Measurements from ENCODE around the gene IL17C. TPM values are rescaled to one million over a fixed set of nuclear protein-coding genes. Genes with fewer than 3 reads are reported as not detected.

Gene IL17C
- total RNA-seq, 1 experiment from 2014 or later, result 1.9 TPM

DNA sequence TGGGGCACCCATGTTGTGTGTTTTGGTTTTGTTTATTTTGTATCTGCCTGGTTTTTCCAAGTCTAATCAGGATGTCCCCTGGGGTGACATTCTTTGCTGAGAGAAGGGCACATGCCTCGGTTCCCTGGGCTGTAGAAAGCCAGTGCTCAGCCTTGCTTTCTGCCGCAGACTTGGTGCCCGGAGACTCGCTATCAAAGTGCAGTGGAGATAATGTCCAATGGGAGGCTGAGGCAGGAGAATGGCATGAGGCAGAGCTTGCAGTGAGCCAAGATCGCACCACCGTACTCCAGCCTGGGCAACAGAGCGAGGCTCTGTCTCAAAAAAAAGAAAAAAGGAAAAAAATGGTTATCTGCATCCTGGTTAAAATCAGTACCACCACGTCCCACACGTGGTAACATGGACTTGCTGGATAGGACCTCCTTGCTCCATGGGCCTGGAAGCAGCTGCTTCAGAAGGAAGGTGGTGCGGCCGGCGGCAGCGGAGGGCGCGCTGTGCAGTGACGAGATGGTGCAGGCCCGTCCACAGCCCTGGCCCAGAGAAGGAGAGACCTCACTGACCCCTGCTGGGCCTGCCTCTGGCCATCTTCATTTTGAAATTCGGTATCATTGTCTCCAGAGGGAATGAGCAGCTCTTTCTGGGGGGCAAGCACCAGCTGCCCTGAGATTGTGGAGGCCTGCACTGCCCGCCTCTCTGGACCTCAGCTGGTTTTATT, 19.3 kb upstream of the IL17C start (continued):
- TF ChIP-seq, protein P1, sequence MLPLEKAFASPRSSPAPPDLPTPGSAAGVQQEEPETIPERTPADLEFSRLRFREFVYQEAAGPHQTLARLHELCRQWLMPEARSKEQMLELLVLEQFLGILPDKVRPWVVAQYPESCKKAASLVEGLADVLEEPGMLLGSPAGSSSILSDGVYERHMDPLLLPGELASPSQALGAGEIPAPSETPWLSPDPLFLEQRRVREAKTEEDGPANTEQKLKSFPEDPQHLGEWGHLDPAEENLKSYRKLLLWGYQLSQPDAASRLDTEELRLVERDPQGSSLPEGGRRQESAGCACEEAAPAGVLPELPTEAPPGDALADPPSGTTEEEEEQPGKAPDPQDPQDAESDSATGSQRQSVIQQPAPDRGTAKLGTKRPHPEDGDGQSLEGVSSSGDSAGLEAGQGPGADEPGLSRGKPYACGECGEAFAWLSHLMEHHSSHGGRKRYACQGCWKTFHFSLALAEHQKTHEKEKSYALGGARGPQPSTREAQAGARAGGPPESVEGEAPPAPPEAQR (CRISPR knock-in tag; IDR thresholded peaks at IDR 0.05), result no peak
- TF ChIP-seq, protein P2, sequence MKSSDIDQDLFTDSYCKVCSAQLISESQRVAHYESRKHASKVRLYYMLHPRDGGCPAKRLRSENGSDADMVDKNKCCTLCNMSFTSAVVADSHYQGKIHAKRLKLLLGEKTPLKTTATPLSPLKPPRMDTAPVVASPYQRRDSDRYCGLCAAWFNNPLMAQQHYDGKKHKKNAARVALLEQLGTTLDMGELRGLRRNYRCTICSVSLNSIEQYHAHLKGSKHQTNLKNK (CRISPR knock-in tag; IDR thresholded peaks at IDR 0.05), result no peak
- TF ChIP-seq, protein P3, sequence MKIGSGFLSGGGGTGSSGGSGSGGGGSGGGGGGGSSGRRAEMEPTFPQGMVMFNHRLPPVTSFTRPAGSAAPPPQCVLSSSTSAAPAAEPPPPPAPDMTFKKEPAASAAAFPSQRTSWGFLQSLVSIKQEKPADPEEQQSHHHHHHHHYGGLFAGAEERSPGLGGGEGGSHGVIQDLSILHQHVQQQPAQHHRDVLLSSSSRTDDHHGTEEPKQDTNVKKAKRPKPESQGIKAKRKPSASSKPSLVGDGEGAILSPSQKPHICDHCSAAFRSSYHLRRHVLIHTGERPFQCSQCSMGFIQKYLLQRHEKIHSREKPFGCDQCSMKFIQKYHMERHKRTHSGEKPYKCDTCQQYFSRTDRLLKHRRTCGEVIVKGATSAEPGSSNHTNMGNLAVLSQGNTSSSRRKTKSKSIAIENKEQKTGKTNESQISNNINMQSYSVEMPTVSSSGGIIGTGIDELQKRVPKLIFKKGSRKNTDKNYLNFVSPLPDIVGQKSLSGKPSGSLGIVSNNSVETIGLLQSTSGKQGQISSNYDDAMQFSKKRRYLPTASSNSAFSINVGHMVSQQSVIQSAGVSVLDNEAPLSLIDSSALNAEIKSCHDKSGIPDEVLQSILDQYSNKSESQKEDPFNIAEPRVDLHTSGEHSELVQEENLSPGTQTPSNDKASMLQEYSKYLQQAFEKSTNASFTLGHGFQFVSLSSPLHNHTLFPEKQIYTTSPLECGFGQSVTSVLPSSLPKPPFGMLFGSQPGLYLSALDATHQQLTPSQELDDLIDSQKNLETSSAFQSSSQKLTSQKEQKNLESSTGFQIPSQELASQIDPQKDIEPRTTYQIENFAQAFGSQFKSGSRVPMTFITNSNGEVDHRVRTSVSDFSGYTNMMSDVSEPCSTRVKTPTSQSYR (CRISPR knock-in tag; IDR thresholded peaks at IDR 0.05), result no peak

DNA sequence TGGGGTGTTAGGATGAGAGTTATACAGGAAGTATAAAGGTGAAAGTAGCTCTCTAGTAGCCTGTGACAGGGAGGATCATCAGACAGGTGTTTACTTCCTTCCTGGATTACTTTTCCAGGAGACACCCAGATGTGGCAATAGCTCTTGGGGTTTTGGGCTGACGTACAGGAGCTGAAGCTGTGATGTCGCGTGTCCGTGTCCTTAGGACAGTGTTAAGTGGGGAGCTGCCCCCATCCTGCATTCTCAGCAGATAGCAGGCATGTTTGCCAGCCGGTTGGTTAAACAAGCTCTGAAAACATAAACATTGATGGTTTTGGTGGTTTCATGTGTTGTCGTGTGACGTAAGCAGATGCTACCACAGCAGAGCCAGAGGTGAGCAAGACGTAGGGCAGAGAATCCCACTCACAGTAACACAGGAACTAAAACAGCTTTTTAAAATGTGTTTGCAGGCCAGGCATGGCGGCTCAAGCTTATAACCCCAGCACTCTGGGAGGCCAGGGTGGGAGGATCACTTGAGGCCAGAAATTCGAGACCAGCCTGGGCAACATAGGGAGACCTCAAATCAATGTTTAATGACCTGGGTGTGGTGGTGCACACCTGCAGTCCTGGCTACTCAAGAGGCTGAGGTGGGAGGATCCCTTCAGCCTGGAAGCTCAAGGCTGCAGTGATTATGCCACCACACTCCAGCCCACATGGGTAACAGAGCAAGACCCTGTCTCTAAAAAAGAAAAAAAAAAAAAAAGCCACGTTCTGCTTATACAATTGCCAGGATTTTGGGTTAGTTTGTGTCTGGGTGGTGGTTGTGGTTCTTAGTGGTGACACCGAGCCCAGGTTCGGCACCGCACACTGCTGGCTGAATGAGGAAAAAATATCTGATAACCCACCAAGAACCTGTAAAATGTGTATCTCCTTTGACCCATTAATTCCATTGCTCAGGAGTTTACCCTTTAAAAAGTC, 18.2 kb upstream of the IL17C start:
- Mint-ChIP-seq H3K9me3 (no peaks in the 10 kb centered on the region), H3K4me3 (no peak overlapping the region), H3K4me1 (peaks cover 4% of the 10 kb centered on the region), H3K27me3 (ENCODE audit: low read depth) (no peaks in the 10 kb centered on the region), H3K27ac (0 out of 2 replicates have a peak overlapping the region, but pooled peaks have one; percentile 19), H3K36me3 (peaks cover 19% of the 10 kb centered on the region)
- DNase-seq (ENCODE audit: low spot score) (no peak), ATAC-seq (no peak)
- ChIA-PET CTCF (interaction anchor here (0.6 to 4.5 kb wide), 5 partner anchors 10 to 117 kb away, joined by 4 to 29 read pairs (median 7); no protein-coding TSS in a partner anchor), POLR2A (interaction anchor here (1.1 kb wide), 1 partner anchor 13 kb away, joined by 3 read pairs; no protein-coding TSS in a partner anchor)
- no peak for TF ChIP-seq ZNF396 (CRISPR knock-in tag; IDR thresholded peaks at IDR 0.05; ENCODE audit: borderline replicate concordance)
- TF ChIP-seq, protein P4, sequence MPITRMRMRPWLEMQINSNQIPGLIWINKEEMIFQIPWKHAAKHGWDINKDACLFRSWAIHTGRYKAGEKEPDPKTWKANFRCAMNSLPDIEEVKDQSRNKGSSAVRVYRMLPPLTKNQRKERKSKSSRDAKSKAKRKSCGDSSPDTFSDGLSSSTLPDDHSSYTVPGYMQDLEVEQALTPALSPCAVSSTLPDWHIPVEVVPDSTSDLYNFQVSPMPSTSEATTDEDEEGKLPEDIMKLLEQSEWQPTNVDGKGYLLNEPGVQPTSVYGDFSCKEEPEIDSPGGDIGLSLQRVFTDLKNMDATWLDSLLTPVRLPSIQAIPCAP (CRISPR knock-in tag; IDR thresholded peaks at IDR 0.05), result no peak
- no peak for TF ChIP-seq MYBL2 (CRISPR knock-in tag; IDR thresholded peaks at IDR 0.05)
- TF ChIP-seq NR2C2 (CRISPR knock-in tag; IDR thresholded peaks at IDR 0.05), result no peak
- no peak for TF ChIP-seq CBFB (CRISPR knock-in tag; IDR thresholded peaks at IDR 0.05; ENCODE audit: low read depth)
- TF ChIP-seq, protein P5, sequence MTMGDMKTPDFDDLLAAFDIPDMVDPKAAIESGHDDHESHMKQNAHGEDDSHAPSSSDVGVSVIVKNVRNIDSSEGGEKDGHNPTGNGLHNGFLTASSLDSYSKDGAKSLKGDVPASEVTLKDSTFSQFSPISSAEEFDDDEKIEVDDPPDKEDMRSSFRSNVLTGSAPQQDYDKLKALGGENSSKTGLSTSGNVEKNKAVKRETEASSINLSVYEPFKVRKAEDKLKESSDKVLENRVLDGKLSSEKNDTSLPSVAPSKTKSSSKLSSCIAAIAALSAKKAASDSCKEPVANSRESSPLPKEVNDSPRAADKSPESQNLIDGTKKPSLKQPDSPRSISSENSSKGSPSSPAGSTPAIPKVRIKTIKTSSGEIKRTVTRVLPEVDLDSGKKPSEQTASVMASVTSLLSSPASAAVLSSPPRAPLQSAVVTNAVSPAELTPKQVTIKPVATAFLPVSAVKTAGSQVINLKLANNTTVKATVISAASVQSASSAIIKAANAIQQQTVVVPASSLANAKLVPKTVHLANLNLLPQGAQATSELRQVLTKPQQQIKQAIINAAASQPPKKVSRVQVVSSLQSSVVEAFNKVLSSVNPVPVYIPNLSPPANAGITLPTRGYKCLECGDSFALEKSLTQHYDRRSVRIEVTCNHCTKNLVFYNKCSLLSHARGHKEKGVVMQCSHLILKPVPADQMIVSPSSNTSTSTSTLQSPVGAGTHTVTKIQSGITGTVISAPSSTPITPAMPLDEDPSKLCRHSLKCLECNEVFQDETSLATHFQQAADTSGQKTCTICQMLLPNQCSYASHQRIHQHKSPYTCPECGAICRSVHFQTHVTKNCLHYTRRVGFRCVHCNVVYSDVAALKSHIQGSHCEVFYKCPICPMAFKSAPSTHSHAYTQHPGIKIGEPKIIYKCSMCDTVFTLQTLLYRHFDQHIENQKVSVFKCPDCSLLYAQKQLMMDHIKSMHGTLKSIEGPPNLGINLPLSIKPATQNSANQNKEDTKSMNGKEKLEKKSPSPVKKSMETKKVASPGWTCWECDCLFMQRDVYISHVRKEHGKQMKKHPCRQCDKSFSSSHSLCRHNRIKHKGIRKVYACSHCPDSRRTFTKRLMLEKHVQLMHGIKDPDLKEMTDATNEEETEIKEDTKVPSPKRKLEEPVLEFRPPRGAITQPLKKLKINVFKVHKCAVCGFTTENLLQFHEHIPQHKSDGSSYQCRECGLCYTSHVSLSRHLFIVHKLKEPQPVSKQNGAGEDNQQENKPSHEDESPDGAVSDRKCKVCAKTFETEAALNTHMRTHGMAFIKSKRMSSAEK (CRISPR knock-in tag; IDR thresholded peaks at IDR 0.05; ENCODE audit: borderline replicate concordance), result no peak
- no peak for TF ChIP-seq SOX15 (CRISPR knock-in tag; IDR thresholded peaks at IDR 0.05)
- TF ChIP-seq, protein P6, sequence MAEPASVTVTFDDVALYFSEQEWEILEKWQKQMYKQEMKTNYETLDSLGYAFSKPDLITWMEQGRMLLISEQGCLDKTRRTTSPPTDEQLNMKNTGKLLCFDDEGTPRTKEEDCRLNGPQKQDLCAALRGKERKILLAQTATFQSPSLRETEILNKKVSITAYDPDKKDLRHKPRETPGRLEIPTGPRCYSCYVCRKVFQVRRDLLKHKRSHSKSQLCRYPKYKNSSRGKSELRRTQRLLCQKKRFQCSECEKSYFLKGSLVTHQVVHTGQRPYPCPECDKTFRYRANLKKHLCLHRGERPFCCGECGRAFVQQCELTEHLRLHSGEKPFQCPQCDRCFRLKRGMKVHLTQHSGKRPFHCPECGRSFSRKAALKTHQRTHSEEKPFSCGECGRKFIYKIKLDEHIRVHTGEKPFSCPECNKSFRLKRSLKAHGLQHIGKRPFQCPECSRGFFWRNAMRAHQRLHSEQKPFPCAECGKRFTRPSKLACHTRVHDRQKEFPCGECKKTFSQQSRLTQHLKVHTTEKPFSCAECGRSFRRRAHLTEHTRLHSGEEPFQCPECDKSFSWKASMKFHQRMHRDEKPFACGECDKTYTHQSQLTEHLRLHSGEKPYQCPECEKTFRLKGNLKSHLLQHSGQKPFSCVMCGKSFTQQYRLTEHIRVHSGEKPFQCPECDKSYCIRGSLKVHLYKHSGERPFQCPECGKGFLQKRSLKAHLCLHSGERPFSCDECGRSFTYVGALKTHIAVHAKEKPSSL (CRISPR knock-in tag; conservative IDR thresholded peaks at IDR 0.05), result no peak
- TF ChIP-seq, protein P7, sequence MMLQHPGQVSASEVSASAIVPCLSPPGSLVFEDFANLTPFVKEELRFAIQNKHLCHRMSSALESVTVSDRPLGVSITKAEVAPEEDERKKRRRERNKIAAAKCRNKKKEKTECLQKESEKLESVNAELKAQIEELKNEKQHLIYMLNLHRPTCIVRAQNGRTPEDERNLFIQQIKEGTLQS (CRISPR knock-in tag; conservative IDR thresholded peaks at IDR 0.05), result no peak
- TF ChIP-seq NR1H2 (CRISPR knock-in tag; IDR thresholded peaks at IDR 0.05), result no peak
- no peak for TF ChIP-seq GABPB1 (CRISPR knock-in tag; IDR thresholded peaks at IDR 0.05)
- TF ChIP-seq, protein P1 (CRISPR knock-in tag; IDR thresholded peaks at IDR 0.05), result no peak
- TF ChIP-seq KAT7 (CRISPR knock-in tag; IDR thresholded peaks at IDR 0.05; ENCODE audit: borderline replicate concordance), result no peak
- no peak for TF ChIP-seq FOXJ3 (CRISPR knock-in tag; IDR thresholded peaks at IDR 0.05; ENCODE audit: borderline replicate concordance)
- TF ChIP-seq ATF1 (CRISPR knock-in tag; IDR thresholded peaks at IDR 0.05), result no peak
